OCI-LY7 (cell line): ENCODE measurements around the gene RNF14. TPM values are rescaled to one million over a fixed set of nuclear protein-coding genes. Genes with fewer than 3 reads are reported as not detected.

Experiments used
- BruUV-seq: library from RNA; stranded (reverse); fragments of 400-500 nt; replicated peaks from 2 replicates; lab custom pipeline; 2021; lab: Mats Ljungman, UMichigan
- CTCF ChIA-PET: fragments of 300-600 bp; sonication (Branson Sonifier 250); formaldehyde crosslinking; loops from one replicate; lab custom pipeline; 2022; ENCODE audit warnings: antibody characterized with exemption; ENCODE audit not compliant: unreplicated experiment; lab: Charles Lee
- POLR2A ChIA-PET: fragments of 300-600 bp; sonication (Branson Sonifier 250); formaldehyde crosslinking; loops from one replicate; lab custom pipeline; 2022; ENCODE audit warnings: antibody characterized with exemption; lab: Charles Lee
- DNase-seq: peaks from one replicate; pipeline ENCODE4 v3.0.0-alpha.2; 2015; ENCODE audit warnings: low spot score
- H2AFZ ChIP-seq: fragments of 200-600 bp; sonication (generic), shearing (Covaris generic); 2 replicates; pipeline ENCODE4 v1.6.1; 2014; ENCODE audit warnings: mild to moderate bottlenecking, antibody characterized with exemption, low read length, moderate library complexity
- H3K27ac ChIP-seq: fragments of 200-600 bp; sonication (generic); 2 replicates; pipeline ENCODE4 v1.5.1; 2014; ENCODE audit warnings: mixed run types, low read depth, mild to moderate bottlenecking, moderate library complexity, low read length, inconsistent platforms; ENCODE audit not compliant: poor library complexity, severe bottlenecking
- H3K36me3 ChIP-seq: fragments of 200-600 bp; sonication (generic); 2 replicates; pipeline ENCODE4 v1.6.1; 2014; ENCODE audit warnings: mild to moderate bottlenecking, antibody characterized with exemption, low read length, moderate library complexity, mixed read lengths; ENCODE audit not compliant: insufficient read depth
- H3K4me1 ChIP-seq: fragments of 200-600 bp; sonication (generic); 2 replicates; pipeline ENCODE4 v1.5.1; 2014; ENCODE audit warnings: mild to moderate bottlenecking, low read length; ENCODE audit not compliant: insufficient read depth, poor library complexity, severe bottlenecking
- H3K4me2 ChIP-seq: fragments of 200-600 bp; sonication (generic); 2 replicates; pipeline ENCODE4 v1.6.1; 2014; ENCODE audit warnings: mild to moderate bottlenecking, low read length
- H3K4me3 ChIP-seq: fragments of 200-600 bp; sonication (generic); 2 replicates; pipeline ENCODE4 v1.5.1; 2014; ENCODE audit warnings: mild to moderate bottlenecking, low read depth, low read length; ENCODE audit not compliant: poor library complexity, severe bottlenecking
- H3K79me2 ChIP-seq: fragments of 200-600 bp; sonication (generic); 2 replicates; pipeline ENCODE4 v1.6.1; 2016; ENCODE audit warnings: low read depth, mild to moderate bottlenecking, low read length, moderate library complexity, mixed read lengths; ENCODE audit not compliant: insufficient read depth
- H3K9me2 ChIP-seq: fragments of 200-600 bp; sonication (generic); 2 replicates; pipeline ENCODE4 v1.6.1; 2016; ENCODE audit warnings: mild to moderate bottlenecking, low read length, mixed read lengths; ENCODE audit not compliant: insufficient read depth
- H3K9me3 ChIP-seq: fragments of 200-600 bp; sonication (generic); 2 replicates; pipeline ENCODE4 v1.6.1; 2014; ENCODE audit warnings: mild to moderate bottlenecking, mixed run types, low read length, mixed read lengths
- H4K20me1 ChIP-seq: fragments of 200-600 bp; sonication (generic); 2 replicates; pipeline ENCODE4 v1.6.1; 2014; ENCODE audit warnings: mild to moderate bottlenecking, antibody characterized with exemption, low read length, moderate library complexity, mixed read lengths; ENCODE audit not compliant: insufficient read depth
- CTCF ChIP-seq: fragments of 200-600 bp; sonication (generic); conservative IDR thresholded peaks from 2 replicates; pipeline ENCODE4 v1.5.1; 2014; ENCODE audit warnings: mild to moderate bottlenecking, antibody characterized with exemption, low read length, moderate library complexity, mixed read lengths
- EZH2phosphoT487 ChIP-seq: fragments of 200-600 bp; sonication (generic); IDR thresholded peaks from 2 replicates; pipeline ENCODE4 v1.6.1; 2018; ENCODE audit warnings: low read depth, borderline replicate concordance, mild to moderate bottlenecking, mixed run types, antibody characterized with exemption, low read length, moderate library complexity, mixed read lengths
- intact Hi-C: fragments of 100-400 bp; cut with micrococcal nuclease; formaldehyde crosslinking; loops from one replicate; pipeline ENCODE4 v1.10.0; 2022; ENCODE audit not compliant: unreplicated experiment
- total RNA-seq, 2 experiments: library from RNA; depleted of rRNA in 1 of 2; stranded (reverse); fragments of >200 nt in 1 of 2; shearing (Covaris generic) in 1 of 2; gene quantifications; 2 replicates each; pipeline ENCODE4 v1.2.3, GENCODE V29; 2014 to 2022

Gene RNF14
- total RNA-seq, 2 experiments from 2014 or later: 31.7 to 41.1 TPM

GRCh38 chr5:141963701-141964100, 5.2 kb upstream of the RNF14 start:
- TF ChIP-seq CTCF: no peak
- TF ChIP-seq EZH2phosphoT487: no peak
- no TSS peak for BruUV-seq
- H3K9me2 ChIP-seq: no peaks in the 10 kb centered on the region
- ChIA-PET CTCF (no interaction called here), POLR2A (interaction anchor here (0.6 to 1.5 kb wide), 5 partner anchors 41 to 497 kb away, joined by 3 to 7 read pairs (median 3); partner anchors contain the start of gene DELE1)
- DNase-seq: no peak
- no peaks in the 10 kb centered on the region for H3K36me3 ChIP-seq
- no peaks in the 10 kb centered on the region for H4K20me1 ChIP-seq
- intact Hi-C loops: no loop called here
- no peaks in the 10 kb centered on the region for H3K9me3 ChIP-seq
- peaks cover 55% of the 10 kb centered on the region for H3K4me1 ChIP-seq
- H3K27ac ChIP-seq: no peak overlapping the region
- no peak overlapping the region for H3K4me2 ChIP-seq
- H3K79me2 ChIP-seq: no peaks in the 10 kb centered on the region
- H2AFZ ChIP-seq: peak overlapping the region; percentile 31; the same call in 1 of the 2 replicates
- H3K4me3 ChIP-seq: no peak overlapping the region

GRCh38 chr5:141965071-141965470, 3.8 kb upstream of the RNF14 start:
- Histone ChIP-seq H3K4me2 (no peak overlapping the region), H3K9me3 (no peaks in the 10 kb centered on the region), H3K9me2 (no peaks in the 10 kb centered on the region), H3K79me2 (peaks cover 9% of the 10 kb centered on the region), H3K27ac (no peak overlapping the region), H3K4me1 (peaks cover 54% of the 10 kb centered on the region), H4K20me1 (no peaks in the 10 kb centered on the region), H3K36me3 (no peaks in the 10 kb centered on the region), H3K4me3 (no peak overlapping the region), H2AFZ (no peak overlapping the region)
- BruUV-seq: no TSS peak
- intact Hi-C loops: no loop called here
- ChIA-PET POLR2A (no interaction called here), CTCF (no interaction called here)
- no peak for DNase-seq
- no peak for TF ChIP-seq EZH2phosphoT487
- no peak for TF ChIP-seq CTCF

- no TSS peak for BruUV-seq
- intact Hi-C loops: no loop called here
These were observed 2.5 kb upstream of the RNF14 start for GRCh38 chr5:141966275-141966962.

More at GRCh38 chr5:141966275-141966962, 2.5 kb upstream of the RNF14 start:
- Histone ChIP-seq H3K4me2 (peak overlapping the region; percentile 92), H3K27ac (peak overlapping the region; percentile 99), H3K9me3 (no peaks in the 10 kb centered on the region), H3K79me2 (peaks cover 23% of the 10 kb centered on the region), H3K4me3 (peak overlapping the region; percentile 87), H4K20me1 (no peaks in the 10 kb centered on the region), H2AFZ (peak overlapping the region; percentile 97), H3K36me3 (peaks cover 5% of the 10 kb centered on the region), H3K4me1 (peaks cover 54% of the 10 kb centered on the region), H3K9me2 (no peaks in the 10 kb centered on the region)
- ChIA-PET POLR2A (interaction anchor here (4.7 kb wide), 1 partner anchor 44 kb away, joined by 29 read pairs; the partner anchor contains the start of gene DELE1), CTCF (no interaction called here)
- no peak for DNase-seq
- TF ChIP-seq EZH2phosphoT487: no peak
